GM12865 (cell line): ENCODE data around the gene ERC2.

ENCODE experiments used
- DNase-seq: peaks from one replicate; pipeline ENCODE4 v3.0.0; 2010; ENCODE audit warnings: low read depth
- H3K4me3 ChIP-seq: 2 replicates; pipeline ENCODE4 v1.5.1; 2011; ENCODE audit warnings: mild to moderate bottlenecking, low read depth, low read length, control low read depth
- CTCF ChIP-seq: IDR thresholded peaks from 2 replicates; pipeline ENCODE4 v1.5.1; 2011; ENCODE audit warnings: low read length, control low read depth, low read depth, inconsistent platforms; ENCODE audit not compliant: insufficient read depth; ENCODE audit errors: missing control alignments

Gene ERC2

DNA sequence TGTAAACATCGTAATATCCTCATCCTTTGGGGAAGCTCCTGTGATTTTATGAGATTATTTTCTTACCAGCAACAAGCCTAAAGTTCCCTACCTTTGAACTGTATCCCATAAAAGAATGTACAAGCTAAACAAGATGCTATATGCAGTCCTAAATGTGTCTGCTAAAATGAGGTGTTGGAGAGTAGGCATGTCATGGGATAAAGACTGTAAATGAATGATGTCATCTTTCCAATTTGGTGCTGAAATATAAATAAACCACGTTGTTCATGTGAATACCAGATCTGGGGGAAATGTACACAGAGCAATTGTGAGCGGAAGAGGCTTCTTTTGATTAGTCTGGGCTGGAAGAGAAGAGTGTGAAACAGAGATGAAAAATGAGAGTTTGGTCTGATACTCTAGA lies 766.3 kb downstream of the ERC2 start:
- no peak for TF ChIP-seq CTCF
- H3K4me3 ChIP-seq = no peak overlapping the region
- no peak for DNase-seq

DNA sequence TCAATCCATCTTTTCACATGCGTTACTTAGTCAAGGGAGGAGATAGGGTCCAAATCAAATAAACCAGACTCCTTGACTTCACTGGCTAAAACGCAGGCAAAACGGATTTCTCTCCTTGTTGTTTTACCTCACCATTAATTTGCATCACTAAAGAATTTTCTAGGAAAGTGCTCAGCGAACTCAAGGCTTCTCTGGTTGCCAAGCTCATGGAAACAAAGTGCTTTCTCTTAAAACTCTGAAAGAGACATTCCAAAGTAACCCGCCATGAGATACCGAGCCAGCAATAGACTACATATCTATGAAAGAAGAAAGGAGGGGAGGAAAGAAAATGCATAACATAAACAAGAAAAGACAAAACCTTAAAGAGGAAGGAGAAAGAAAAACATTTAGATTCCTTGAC lies 769.4 kb downstream of the ERC2 start:
- no peak overlapping the region for H3K4me3 ChIP-seq
- TF ChIP-seq CTCF = no peak
- DNase-seq = no peak

GRCh38 chr3:55697177-55697865 lies 770.9 kb downstream of the ERC2 start:
- H3K4me3 ChIP-seq = no peak overlapping the region
- no peak for TF ChIP-seq CTCF
- no peak for DNase-seq

DNA sequence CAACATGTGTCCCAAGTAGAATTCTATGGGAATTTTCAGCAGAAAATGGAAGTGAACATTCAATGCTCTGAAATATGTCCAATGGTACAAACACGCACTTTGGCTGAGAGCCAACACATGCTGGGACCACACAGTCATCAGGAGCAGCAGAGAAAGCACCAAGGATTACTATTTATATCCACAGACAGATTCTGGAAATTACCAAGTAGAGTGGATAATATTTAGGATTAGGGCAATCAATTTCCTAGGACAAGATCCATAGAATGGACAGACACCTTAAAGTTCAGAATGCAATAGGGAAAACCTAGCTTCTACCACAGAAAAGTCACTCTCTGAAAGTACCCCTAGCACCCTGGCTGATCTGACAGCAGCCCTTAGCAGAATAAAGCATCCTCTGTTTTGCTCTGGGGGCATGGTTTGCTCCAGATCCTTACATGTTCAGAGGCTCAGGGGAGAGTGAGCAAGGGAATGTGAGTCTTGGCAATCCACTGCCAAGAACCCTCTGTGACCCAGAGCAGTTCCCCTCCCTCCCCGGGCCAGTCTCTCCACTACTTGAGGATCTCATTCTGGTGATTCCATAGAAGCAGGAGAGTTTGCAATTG lies 775.2 kb downstream of the ERC2 start:
- no peak for DNase-seq
- TF ChIP-seq CTCF = no peak
- H3K4me3 ChIP-seq = no peak overlapping the region

GRCh38 chr3:55692295-55692956 lies 775.8 kb downstream of the ERC2 start:
- DNase-seq = no peak
- no peak overlapping the region for H3K4me3 ChIP-seq
- TF ChIP-seq CTCF = no peak

- TF ChIP-seq CTCF = no peak
- no peak for DNase-seq
- no peak overlapping the region for H3K4me3 ChIP-seq
Observed at GRCh38 chr3:55691141-55691540, 777.1 kb downstream of the ERC2 start.
